Measurements from ENCODE around the gene UPF2. TPM values are rescaled to one million over a fixed set of nuclear protein-coding genes. Genes with fewer than 3 reads are reported as not detected.

Gene UPF2
- total RNA-seq, 1 experiment from 2014 or later = 23.4 TPM

DNA sequence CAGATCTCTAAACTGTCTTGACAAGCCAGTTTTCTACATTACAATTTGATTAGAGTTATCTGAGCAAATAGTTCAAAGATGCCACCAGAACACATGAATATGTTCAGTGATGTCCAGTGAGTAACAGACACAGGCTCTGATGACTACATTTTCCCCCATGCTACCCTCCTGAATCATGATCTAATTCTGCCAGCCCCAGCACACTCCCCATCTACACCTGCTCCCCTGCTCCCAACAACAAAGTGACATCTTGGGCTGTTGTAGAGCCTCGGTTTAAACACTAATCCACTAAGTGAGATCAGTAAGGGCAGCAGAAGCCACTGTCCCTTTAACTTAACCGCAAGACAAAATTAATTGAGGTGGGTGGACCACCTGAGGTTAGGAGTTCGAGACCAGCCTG, 114.9 kb downstream of the UPF2 start:
- no peaks in the 10 kb centered on the region for H3K9me2 ChIP-seq (replicated peaks; ENCODE audit: insufficient read depth, low read length)
- no peaks in the 10 kb centered on the region for H3K4me1 ChIP-seq (ENCODE audit: low read length)
- no peaks in the 10 kb centered on the region for H3K9me3 ChIP-seq (ENCODE audit: low read length)
- no peak overlapping the region for H3K9ac ChIP-seq (ENCODE audit: low read length)
- no peaks in the 10 kb centered on the region for H3K79me2 ChIP-seq (ENCODE audit: low read length)
- H4K20me1 ChIP-seq (ENCODE audit: insufficient read depth, low read depth, low read length) = no peaks in the 10 kb centered on the region
- H3K36me3 ChIP-seq (ENCODE audit: insufficient read depth, low read length) = peaks cover 16% of the 10 kb centered on the region
- H2AFZ ChIP-seq (ENCODE audit: low read length) = no peak overlapping the region
- no peaks in the 10 kb centered on the region for H3K27me3 ChIP-seq (ENCODE audit: low read length)
- H3K4me2 ChIP-seq (ENCODE audit: low read depth, low read length, poor library complexity, severe bottlenecking) = no peak overlapping the region
- no peak for DNase-seq
- H3K4me3 ChIP-seq (ENCODE audit: low read length) = no peak overlapping the region
- no peak overlapping the region for H3K27ac ChIP-seq (ENCODE audit: low read length)

GRCh38 chr10:11921800-11922392, 120.7 kb downstream of the UPF2 start:
- H3K4me1 ChIP-seq (ENCODE audit: low read length) = no peaks in the 10 kb centered on the region
- no peak overlapping the region for H2AFZ ChIP-seq (ENCODE audit: low read length)
- H3K9ac ChIP-seq (ENCODE audit: low read length) = no peak overlapping the region
- H3K27ac ChIP-seq (ENCODE audit: low read length) = no peak overlapping the region
- no peaks in the 10 kb centered on the region for H3K9me2 ChIP-seq (replicated peaks; ENCODE audit: insufficient read depth, low read length)
- peaks cover 15% of the 10 kb centered on the region; the same call in 1 of the 2 replicates for H3K36me3 ChIP-seq (ENCODE audit: insufficient read depth, low read length)
- no peak for DNase-seq
- H3K79me2 ChIP-seq (ENCODE audit: low read length) = no peaks in the 10 kb centered on the region
- H3K27me3 ChIP-seq (ENCODE audit: low read length) = no peaks in the 10 kb centered on the region
- no peaks in the 10 kb centered on the region for H3K9me3 ChIP-seq (ENCODE audit: low read length)
- no peak overlapping the region for H3K4me3 ChIP-seq (ENCODE audit: low read length)
- H4K20me1 ChIP-seq (ENCODE audit: insufficient read depth, low read depth, low read length) = no peaks in the 10 kb centered on the region
- no peak overlapping the region for H3K4me2 ChIP-seq (ENCODE audit: low read depth, low read length, poor library complexity, severe bottlenecking)

DNA sequence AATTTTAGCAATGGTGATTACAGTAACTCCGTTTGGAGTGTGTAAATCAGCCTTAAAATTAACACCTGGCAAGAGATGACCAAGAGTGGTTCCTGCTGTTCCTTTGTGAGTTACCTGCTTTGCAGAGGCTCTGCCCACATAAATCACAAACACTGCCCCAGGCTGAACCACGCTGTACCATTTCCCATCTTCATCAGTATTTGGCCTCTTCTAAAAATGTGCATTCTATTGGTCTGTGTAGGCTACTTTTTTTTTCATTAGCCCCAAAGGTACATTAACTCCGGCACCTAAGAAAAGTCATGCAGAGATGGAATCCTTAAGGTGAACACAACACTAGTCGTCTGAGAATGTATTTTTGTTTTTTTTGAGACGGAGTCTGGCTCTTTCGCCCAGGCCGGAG, 123.3 kb downstream of the UPF2 start:
- H3K9me3 ChIP-seq (ENCODE audit: low read length) = no peaks in the 10 kb centered on the region
- no peaks in the 10 kb centered on the region for H3K9me2 ChIP-seq (replicated peaks; ENCODE audit: insufficient read depth, low read length)
- DNase-seq = no peak

DNA sequence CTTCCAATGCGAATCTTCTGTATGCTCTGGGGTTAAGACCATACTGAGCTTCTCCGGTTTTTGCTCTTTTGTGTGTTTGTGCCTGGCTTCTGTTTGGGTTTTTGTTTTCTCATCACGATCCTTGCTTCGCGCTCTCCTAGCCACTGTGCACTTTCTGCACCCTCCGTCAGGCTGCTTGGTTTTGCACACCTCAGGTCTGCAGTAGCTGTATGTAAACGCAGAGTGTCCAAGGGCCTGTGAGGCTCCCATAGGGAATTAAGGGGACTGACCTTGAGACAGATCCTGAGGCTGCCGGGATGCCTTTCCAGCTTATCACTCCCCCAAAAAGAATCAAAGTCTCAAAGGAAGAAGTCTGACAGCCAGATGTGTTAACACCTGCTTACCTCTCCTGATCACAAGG, 124.2 kb downstream of the UPF2 start:
- H3K4me3 ChIP-seq (ENCODE audit: low read length) = no peak overlapping the region

More for the DNA sequence above, 123.3 kb downstream of the UPF2 start:
- Histone ChIP-seq H3K79me2 (ENCODE audit: low read length) (no peaks in the 10 kb centered on the region), H3K27ac (ENCODE audit: low read length) (no peak overlapping the region), H2AFZ (ENCODE audit: low read length) (no peak overlapping the region), H4K20me1 (ENCODE audit: insufficient read depth, low read depth, low read length) (no peaks in the 10 kb centered on the region), H3K36me3 (ENCODE audit: insufficient read depth, low read length) (peaks cover 12% of the 10 kb centered on the region; the same call in 1 of the 2 replicates), H3K9ac (ENCODE audit: low read length) (no peak overlapping the region), H3K4me1 (ENCODE audit: low read length) (no peaks in the 10 kb centered on the region), H3K4me2 (ENCODE audit: low read depth, low read length, poor library complexity, severe bottlenecking) (no peak overlapping the region), H3K27me3 (ENCODE audit: low read length) (no peaks in the 10 kb centered on the region), H3K4me3 (ENCODE audit: low read length) (no peak overlapping the region)

GRCh38 chr10:11913079-11913641, 129.4 kb downstream of the UPF2 start:
- no peaks in the 10 kb centered on the region for H3K4me1 ChIP-seq (ENCODE audit: low read length)
- H3K9ac ChIP-seq (ENCODE audit: low read length) = no peak overlapping the region
- H3K79me2 ChIP-seq (ENCODE audit: low read length) = no peaks in the 10 kb centered on the region
- H3K27me3 ChIP-seq (ENCODE audit: low read length) = no peaks in the 10 kb centered on the region
- H2AFZ ChIP-seq (ENCODE audit: low read length) = no peak overlapping the region
- DNase-seq = no peak
- no peaks in the 10 kb centered on the region for H4K20me1 ChIP-seq (ENCODE audit: insufficient read depth, low read depth, low read length)
- no peak overlapping the region for H3K4me2 ChIP-seq (ENCODE audit: low read depth, low read length, poor library complexity, severe bottlenecking)
- no peaks in the 10 kb centered on the region for H3K36me3 ChIP-seq (ENCODE audit: insufficient read depth, low read length)
- no peaks in the 10 kb centered on the region for H3K9me2 ChIP-seq (replicated peaks; ENCODE audit: insufficient read depth, low read length)
- H3K9me3 ChIP-seq (ENCODE audit: low read length) = no peaks in the 10 kb centered on the region
- H3K27ac ChIP-seq (ENCODE audit: low read length) = no peak overlapping the region
- H3K4me3 ChIP-seq (ENCODE audit: low read length) = no peak overlapping the region

More for the DNA sequence above, 124.2 kb downstream of the UPF2 start:
- H3K36me3 ChIP-seq (ENCODE audit: insufficient read depth, low read length) = peaks cover 12% of the 10 kb centered on the region; the same call in 1 of the 2 replicates
- no peaks in the 10 kb centered on the region for H3K9me2 ChIP-seq (replicated peaks; ENCODE audit: insufficient read depth, low read length)
- no peak overlapping the region for H3K27ac ChIP-seq (ENCODE audit: low read length)
- H3K79me2 ChIP-seq (ENCODE audit: low read length) = no peaks in the 10 kb centered on the region
- H3K4me2 ChIP-seq (ENCODE audit: low read depth, low read length, poor library complexity, severe bottlenecking) = no peak overlapping the region
- DNase-seq = no peak
- H3K9ac ChIP-seq (ENCODE audit: low read length) = no peak overlapping the region
- H2AFZ ChIP-seq (ENCODE audit: low read length) = no peak overlapping the region
- H3K4me1 ChIP-seq (ENCODE audit: low read length) = no peaks in the 10 kb centered on the region
- no peaks in the 10 kb centered on the region for H4K20me1 ChIP-seq (ENCODE audit: insufficient read depth, low read depth, low read length)
- H3K9me3 ChIP-seq (ENCODE audit: low read length) = no peaks in the 10 kb centered on the region
- H3K27me3 ChIP-seq (ENCODE audit: low read length) = no peaks in the 10 kb centered on the region

DNA sequence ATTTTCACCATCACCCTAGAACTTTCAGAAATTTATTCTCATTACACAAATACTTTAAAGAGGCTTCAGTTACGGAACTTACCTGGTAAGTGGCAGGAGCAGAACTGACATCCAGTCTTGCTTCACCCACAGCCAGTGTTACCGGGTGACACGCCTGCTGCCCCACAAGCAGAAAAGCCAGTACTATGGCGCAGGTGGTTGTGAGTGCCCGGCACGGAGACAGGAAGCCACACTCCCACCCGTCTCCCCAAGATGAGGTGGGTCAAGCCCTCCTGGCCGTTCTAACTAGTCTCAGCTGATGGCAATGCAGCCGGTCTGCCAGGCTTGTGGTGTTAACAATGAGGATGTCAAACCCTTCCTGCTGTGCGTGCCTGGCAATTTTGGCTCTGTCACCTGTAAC, 132.5 kb downstream of the UPF2 start:
- Histone ChIP-seq H3K4me3 (ENCODE audit: low read length) (no peak overlapping the region), H3K9me2 (replicated peaks; ENCODE audit: insufficient read depth, low read length) (no peaks in the 10 kb centered on the region), H3K4me2 (ENCODE audit: low read depth, low read length, poor library complexity, severe bottlenecking) (no peak overlapping the region), H3K27ac (ENCODE audit: low read length) (no peak overlapping the region), H4K20me1 (ENCODE audit: insufficient read depth, low read depth, low read length) (no peaks in the 10 kb centered on the region), H3K79me2 (ENCODE audit: low read length) (no peaks in the 10 kb centered on the region), H3K4me1 (ENCODE audit: low read length) (no peaks in the 10 kb centered on the region), H3K9ac (ENCODE audit: low read length) (no peak overlapping the region), H3K36me3 (ENCODE audit: insufficient read depth, low read length) (no peaks in the 10 kb centered on the region), H3K27me3 (ENCODE audit: low read length) (no peaks in the 10 kb centered on the region), H2AFZ (ENCODE audit: low read length) (no peak overlapping the region), H3K9me3 (ENCODE audit: low read length) (no peaks in the 10 kb centered on the region)
- no peak for DNase-seq

- DNase-seq = no peak
- no peaks in the 10 kb centered on the region for H4K20me1 ChIP-seq (ENCODE audit: insufficient read depth, low read depth, low read length)
- no peaks in the 10 kb centered on the region for H3K36me3 ChIP-seq (ENCODE audit: insufficient read depth, low read length)
- H3K4me2 ChIP-seq (ENCODE audit: low read depth, low read length, poor library complexity, severe bottlenecking) = no peak overlapping the region
- no peak overlapping the region for H3K9ac ChIP-seq (ENCODE audit: low read length)
- H3K9me2 ChIP-seq (replicated peaks; ENCODE audit: insufficient read depth, low read length) = no peaks in the 10 kb centered on the region
- H3K4me1 ChIP-seq (ENCODE audit: low read length) = no peaks in the 10 kb centered on the region
- H3K9me3 ChIP-seq (ENCODE audit: low read length) = no peaks in the 10 kb centered on the region
- no peaks in the 10 kb centered on the region for H3K27me3 ChIP-seq (ENCODE audit: low read length)
- H3K79me2 ChIP-seq (ENCODE audit: low read length) = no peaks in the 10 kb centered on the region
- no peak overlapping the region for H3K4me3 ChIP-seq (ENCODE audit: low read length)
- no peak overlapping the region for H3K27ac ChIP-seq (ENCODE audit: low read length)
- H2AFZ ChIP-seq (ENCODE audit: low read length) = no peak overlapping the region
Observed at GRCh38 chr10:11909618-11910017, 133.0 kb downstream of the UPF2 start.

- H3K9ac ChIP-seq (ENCODE audit: low read length) = no peak overlapping the region
- no peaks in the 10 kb centered on the region for H3K27me3 ChIP-seq (ENCODE audit: low read length)
- no peak overlapping the region for H2AFZ ChIP-seq (ENCODE audit: low read length)
- H3K79me2 ChIP-seq (ENCODE audit: low read length) = no peaks in the 10 kb centered on the region
- no peak overlapping the region for H3K4me3 ChIP-seq (ENCODE audit: low read length)
- H3K4me1 ChIP-seq (ENCODE audit: low read length) = no peaks in the 10 kb centered on the region
- no peak overlapping the region for H3K4me2 ChIP-seq (ENCODE audit: low read depth, low read length, poor library complexity, severe bottlenecking)
- H3K36me3 ChIP-seq (ENCODE audit: insufficient read depth, low read length) = no peaks in the 10 kb centered on the region
- H3K9me2 ChIP-seq (replicated peaks; ENCODE audit: insufficient read depth, low read length) = no peaks in the 10 kb centered on the region
- DNase-seq = no peak
- H4K20me1 ChIP-seq (ENCODE audit: insufficient read depth, low read depth, low read length) = no peaks in the 10 kb centered on the region
- H3K9me3 ChIP-seq (ENCODE audit: low read length) = no peaks in the 10 kb centered on the region
- H3K27ac ChIP-seq (ENCODE audit: low read length) = no peak overlapping the region
Observed at GRCh38 chr10:11908991-11909390, 133.6 kb downstream of the UPF2 start.

Measured in Karpas-422 (cell line).